ENCODE results near the gene ARHGAP19.

ARHGAP19 gene

GRCh38 chr10:97192952-97193435, 99.4 kb downstream of the ARHGAP19 start:
- DNase-seq (ENCODE audit: low spot score), result no peak

DNA sequence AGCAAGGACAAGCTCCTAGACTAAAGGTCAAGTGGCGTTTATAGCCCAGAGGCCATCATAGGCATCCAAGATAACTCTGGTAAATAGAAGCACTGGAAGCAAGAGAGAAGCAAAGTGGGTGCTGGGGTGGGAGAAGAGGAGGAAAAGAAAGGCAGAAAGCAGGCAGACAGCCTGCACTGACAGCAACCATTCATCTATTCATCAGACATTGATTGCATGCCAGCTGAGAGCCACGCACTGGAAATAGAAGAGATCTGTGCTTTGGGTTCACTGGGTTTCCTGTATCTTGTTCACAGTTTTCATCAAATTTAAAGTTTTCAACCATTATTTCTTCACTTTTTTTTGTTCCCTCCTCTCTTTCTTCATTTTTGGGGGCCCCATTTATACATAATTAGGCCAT, 102.0 kb downstream of the ARHGAP19 start:
- no peak for DNase-seq (ENCODE audit: low spot score)

- DNase-seq (ENCODE audit: low spot score), result no peak
These were observed 104.2 kb downstream of the ARHGAP19 start for GRCh38 chr10:97188261-97188711.

GRCh38 chr10:97186911-97187310, 105.5 kb downstream of the ARHGAP19 start:
- DNase-seq (ENCODE audit: low spot score), result no peak

GRCh38 chr10:97185326-97186058, 106.9 kb downstream of the ARHGAP19 start, which contains the start of gene SLIT1:
SLIT1 (minus strand) TSS chr10:97185959; CDS start chr10:97185674, 285 bp downstream.
- no peak for DNase-seq (ENCODE audit: low spot score)

DNA sequence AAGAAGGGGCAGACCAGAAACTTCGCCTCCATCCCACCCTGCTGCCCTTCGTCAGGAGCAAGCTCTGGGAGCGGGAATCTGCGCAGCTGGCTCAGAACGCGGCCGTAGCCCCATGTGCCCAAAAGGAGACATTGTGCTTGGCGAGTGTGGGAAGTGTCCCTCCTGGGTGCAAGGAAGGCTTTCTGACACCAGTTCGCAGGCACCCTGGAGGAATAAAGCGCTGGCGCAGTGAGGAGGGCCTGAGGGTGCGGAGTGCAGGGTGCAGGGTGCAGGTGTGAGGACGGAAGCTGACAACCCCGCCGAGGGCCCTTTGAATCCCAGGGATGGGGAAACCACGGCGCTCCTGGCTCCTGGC, 107.5 kb downstream of the ARHGAP19 start:
- no peak for DNase-seq (ENCODE audit: low spot score)

DNA sequence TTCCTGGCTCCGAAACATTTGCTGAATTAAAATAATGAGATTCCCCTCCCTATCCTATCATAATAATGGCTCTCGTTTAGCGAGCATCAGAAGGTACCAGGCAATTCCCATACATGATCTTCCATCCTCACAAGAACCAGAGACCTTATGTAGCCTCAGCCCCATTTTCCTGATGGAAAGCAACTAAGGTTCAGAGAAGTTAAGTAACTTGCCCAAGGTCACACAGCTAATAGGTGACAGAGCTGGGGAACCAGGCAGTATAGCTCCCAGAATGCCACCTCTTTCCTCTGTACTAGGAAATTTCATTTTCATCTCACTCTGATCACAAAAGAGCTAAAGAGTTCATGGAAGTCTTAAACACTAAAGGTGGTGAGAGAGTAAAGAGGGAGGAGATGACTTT, 109.1 kb downstream of the ARHGAP19 start:
- DNase-seq (ENCODE audit: low spot score), result no peak

- no peak for DNase-seq (ENCODE audit: low spot score)
These were observed 110.0 kb downstream of the ARHGAP19 start for GRCh38 chr10:97182288-97182990.

DNA sequence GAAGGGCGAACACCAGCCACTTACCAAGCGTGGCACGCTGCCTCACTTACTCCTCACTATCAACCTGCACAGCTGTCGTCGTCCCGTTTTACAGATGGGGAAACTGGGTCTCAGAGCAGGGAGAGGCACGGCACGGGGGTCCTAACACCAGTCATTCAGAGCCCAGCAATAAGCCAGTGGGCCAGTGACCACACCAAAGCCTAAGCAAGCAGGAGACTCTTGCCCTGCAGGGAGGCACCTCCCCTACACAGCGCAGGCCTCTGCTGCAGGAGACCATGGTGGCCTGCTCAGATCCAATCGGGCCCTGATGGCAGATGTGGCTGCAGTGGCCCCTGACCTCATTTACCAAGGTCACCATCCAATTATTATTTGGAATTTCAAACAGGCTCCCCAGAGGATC, 111.5 kb downstream of the ARHGAP19 start:
- no peak for DNase-seq (ENCODE audit: low spot score)

GRCh38 chr10:97180363-97180755, 112.1 kb downstream of the ARHGAP19 start:
- no peak for DNase-seq (ENCODE audit: low spot score)

DNA sequence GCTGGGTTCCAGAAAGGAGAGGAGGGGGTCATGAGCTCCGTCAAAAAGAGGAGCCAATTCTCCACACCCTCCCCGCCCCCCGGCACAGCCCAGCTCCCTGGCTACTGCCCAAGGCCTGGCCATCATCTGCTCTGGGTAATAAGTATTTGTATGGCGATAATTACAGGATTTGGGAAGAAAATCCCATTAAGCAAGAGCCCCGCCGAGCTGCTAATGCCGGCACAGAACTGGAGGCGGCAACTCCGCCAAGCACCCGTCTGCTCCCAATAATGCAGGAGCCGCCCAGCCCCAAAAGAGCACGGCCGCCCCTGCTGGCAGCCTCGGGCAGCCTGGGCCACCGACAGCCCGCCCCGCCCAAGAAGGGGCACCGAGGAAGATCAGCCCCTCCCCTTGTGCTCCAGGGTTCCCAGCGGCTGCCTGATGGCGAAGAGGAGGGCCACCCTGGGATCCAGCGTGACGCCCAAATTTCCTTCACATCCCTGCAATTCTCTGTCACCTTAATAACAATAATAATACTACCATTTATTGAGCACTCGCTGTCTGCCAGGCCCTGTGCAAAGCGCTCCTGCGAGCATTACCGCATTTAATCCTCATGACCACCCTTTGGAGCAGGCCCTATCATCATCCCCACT, 112.6 kb downstream of the ARHGAP19 start:
- DNase-seq (ENCODE audit: low spot score), result no peak

GRCh38 chr10:97179311-97179710, 113.1 kb downstream of the ARHGAP19 start:
- no peak for DNase-seq (ENCODE audit: low spot score)

DNA sequence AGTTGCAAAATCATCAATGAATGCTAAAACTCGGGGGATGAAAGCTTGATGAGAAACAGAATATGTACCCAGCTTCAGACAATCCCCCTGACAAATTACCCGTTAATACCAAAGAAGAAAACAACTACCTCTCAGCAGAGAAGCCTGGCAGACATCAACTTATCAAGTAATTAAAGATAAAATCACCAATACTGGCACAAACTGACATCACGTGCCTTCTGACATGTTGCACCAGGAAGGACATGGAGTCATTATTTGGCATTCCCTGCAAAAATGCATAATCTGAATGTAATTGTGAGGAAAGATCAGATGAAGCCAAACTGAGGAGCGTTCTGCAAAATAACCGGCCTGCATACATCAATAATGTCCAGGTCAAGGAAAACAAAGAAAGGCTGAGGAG, 114.4 kb downstream of the ARHGAP19 start:
- DNase-seq (ENCODE audit: low spot score), result no peak

DNA sequence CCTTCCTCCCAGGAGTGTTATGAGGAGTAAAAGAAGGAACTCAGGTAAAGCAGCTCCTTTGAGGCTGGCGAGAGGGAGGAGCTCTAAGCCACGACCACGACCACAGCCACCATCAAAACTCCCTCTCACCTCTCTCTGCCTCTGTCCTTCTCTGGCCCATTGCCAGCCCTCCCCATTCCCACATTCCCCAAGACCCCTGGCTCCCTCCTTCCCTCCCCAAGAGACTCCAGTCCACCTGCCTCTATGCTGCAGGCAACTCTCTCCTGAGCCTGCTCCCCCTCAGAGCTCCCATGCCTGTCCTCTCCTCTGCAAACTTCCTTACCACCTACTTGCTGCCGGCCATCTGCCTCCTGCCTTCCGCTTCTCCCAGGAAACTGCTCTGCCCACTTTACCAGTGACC, 116.2 kb downstream of the ARHGAP19 start:
- DNase-seq (ENCODE audit: low spot score), result no peak

DNA sequence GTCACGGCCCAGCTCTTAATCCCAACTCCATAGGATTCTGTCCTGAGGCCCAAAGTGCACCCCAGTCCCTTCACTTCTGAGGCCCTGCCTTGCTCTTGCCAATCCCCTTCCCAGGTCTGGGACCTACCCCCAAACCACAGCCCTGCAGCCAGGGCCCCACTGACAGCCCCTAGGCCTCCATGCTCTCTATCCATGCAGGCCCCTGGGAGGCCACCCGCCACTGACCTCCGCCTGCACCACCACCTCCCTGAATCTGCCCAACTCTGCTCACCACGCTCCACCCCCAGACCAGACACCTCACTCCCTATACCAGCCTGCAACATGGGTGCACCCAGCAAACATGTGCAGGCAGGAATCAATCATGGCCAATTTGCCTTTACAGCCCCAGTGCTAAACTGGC, 116.9 kb downstream of the ARHGAP19 start:
- DNase-seq (ENCODE audit: low spot score), result no peak

- no peak for DNase-seq (ENCODE audit: low spot score)
These were observed 117.5 kb downstream of the ARHGAP19 start for GRCh38 chr10:97174941-97175340.

- DNase-seq (ENCODE audit: low spot score), result no peak
These were observed 118.1 kb downstream of the ARHGAP19 start for GRCh38 chr10:97174276-97174775.

- DNase-seq (ENCODE audit: low spot score), result no peak
These were observed 119.4 kb downstream of the ARHGAP19 start for GRCh38 chr10:97173036-97173435.

All from hematopoietic multipotent progenitor cell treated with erythropoietin and hydrocortisone succinate and interleukin-3 and kit ligand, for 15 days (in vitro differentiated cells).